HepG2 (cell line): Measurements from ENCODE around the gene SLC35B2. TPM values are rescaled to one million over a fixed set of nuclear protein-coding genes. Genes with fewer than 3 reads are reported as not detected.

ENCODE experiments used
- ADNP ChIP-seq: sonication (generic); formaldehyde crosslinking; IDR thresholded peaks from 2 replicates; pipeline ENCODE4 v1.4.0; 2020; ENCODE audit warnings: missing genetic modification reagents
- ARID2 ChIP-seq: sonication (generic); formaldehyde crosslinking; IDR thresholded peaks from 2 replicates; pipeline ENCODE4 v1.8.1; 2022; ENCODE audit warnings: mild to moderate bottlenecking, missing genetic modification reagents, borderline replicate concordance
- BRCA1 ChIP-seq: sonication (generic); formaldehyde crosslinking; IDR thresholded peaks from 2 replicates; pipeline ENCODE4 v1.4.0; 2020; ENCODE audit warnings: missing genetic modification reagents
- KAT7 ChIP-seq: IDR thresholded peaks from 2 replicates; pipeline ENCODE4 v1.6.1; 2018; ENCODE audit warnings: borderline replicate concordance, missing compliant biosample characterization
- KLF11 ChIP-seq: IDR thresholded peaks from 2 replicates; pipeline ENCODE4 v1.6.1; 2016; ENCODE audit warnings: missing compliant biosample characterization
- KLF9 ChIP-seq: IDR thresholded peaks from 2 replicates; pipeline ENCODE4 v1.6.1; 2016; ENCODE audit warnings: low read depth
- KMT2B ChIP-seq: IDR thresholded peaks from 2 replicates; pipeline ENCODE4 v1.6.1; 2016; ENCODE audit warnings: missing genetic modification reagents, missing compliant biosample characterization
- MATR3 ChIP-seq: sonication (generic); formaldehyde crosslinking; IDR thresholded peaks from 2 replicates; pipeline ENCODE4 v1.4.0; 2020; ENCODE audit warnings: missing genetic modification reagents
- SOX5 ChIP-seq: IDR thresholded peaks from 2 replicates; pipeline ENCODE4 v1.6.1; 2016; ENCODE audit warnings: borderline replicate concordance
- ZBTB21 ChIP-seq: sonication (generic); formaldehyde crosslinking; IDR thresholded peaks from 2 replicates; pipeline ENCODE4 v1.4.0; 2020; ENCODE audit warnings: missing genetic modification reagents
- ZNF281 ChIP-seq: sonication (generic); formaldehyde crosslinking; IDR thresholded peaks from 2 replicates; pipeline ENCODE4 v1.4.0; 2020; ENCODE audit warnings: missing genetic modification reagents, borderline replicate concordance
- ZNF337 ChIP-seq: sonication (generic); formaldehyde crosslinking; IDR thresholded peaks from 2 replicates; pipeline ENCODE4 v1.5.1; 2020; ENCODE audit warnings: missing genetic modification reagents, low read depth, mild to moderate bottlenecking, borderline replicate concordance
- ZNF441 ChIP-seq: sonication (generic); formaldehyde crosslinking; IDR thresholded peaks from 2 replicates; pipeline ENCODE4 v1.7.0; 2021; ENCODE audit warnings: missing genetic modification reagents, borderline replicate concordance
- ZNF772 ChIP-seq: sonication (generic); formaldehyde crosslinking; IDR thresholded peaks from 2 replicates; pipeline ENCODE4 v1.5.0; 2020; ENCODE audit warnings: mild to moderate bottlenecking, missing genetic modification reagents
- ZNF781 ChIP-seq: sonication (generic); formaldehyde crosslinking; IDR thresholded peaks from 2 replicates; pipeline ENCODE4 v1.5.1; 2020; ENCODE audit warnings: borderline replicate concordance, mild to moderate bottlenecking, missing genetic modification reagents; ENCODE audit errors: not compliant biosample characterization
- ZNF792 ChIP-seq: IDR thresholded peaks from 2 replicates; pipeline ENCODE4 v1.6.1; 2016
- ZSCAN31 ChIP-seq: sonication (generic); formaldehyde crosslinking; IDR thresholded peaks from 2 replicates; pipeline ENCODE4 v1.5.0; 2020; ENCODE audit warnings: low read depth, mild to moderate bottlenecking, missing genetic modification reagents
- polyA plus RNA-seq, 8 experiments: library from polyadenylated mRNA; depleted of rRNA in 3 of 8; stranded (reverse) in 7 of 8; unstranded in 1 of 8; fragments of >200 nt; fragmentation: Illumina TruSeq in 4 of 8; extraction: Trizol in 4 of 8; gene quantifications; 2 replicates each; pipeline versions ENCODE4 v1.2.1 to v1.2.3, GENCODE V29; 2011 to 2016; ENCODE audit warnings: low read depth in 4 of 8, missing spikeins in 1 of 8, mixed read lengths in 1 of 8; ENCODE audit not compliant: insufficient read depth in 1 of 8
- total RNA-seq, 5 experiments: library from RNA; depleted of rRNA; stranded (reverse); fragments of >200 nt; fragmentation: Illumina TruSeq; extraction: Trizol; gene quantifications; 2 replicates each; pipeline ENCODE4 v1.2.3, GENCODE V29; 2016; ENCODE audit warnings: low read depth in 1 of 5
- TF ChIP-seq, protein P1 (sequence below): sonication (generic); formaldehyde crosslinking; IDR thresholded peaks from 2 replicates; pipeline ENCODE4 v1.4.0; 2020; ENCODE audit warnings: missing genetic modification reagents, low read depth, mild to moderate bottlenecking, borderline replicate concordance
- TF ChIP-seq, protein P2 (sequence below): fragments of 450-650 bp; IDR thresholded peaks from 2 replicates; pipeline ENCODE4 v1.6.1; 2016
- TF ChIP-seq, protein P3 (sequence below): sonication (generic); formaldehyde crosslinking; IDR thresholded peaks from 2 replicates; pipeline ENCODE4 v1.4.0; 2020; ENCODE audit warnings: mild to moderate bottlenecking, missing genetic modification reagents, borderline replicate concordance

Gene SLC35B2
- total and polyA plus RNA-seq, 2 of the 13 experiments (the other 11 are each of a cell fraction or from before 2014, with no cell fraction given): 61.1 to 148 TPM

DNA sequence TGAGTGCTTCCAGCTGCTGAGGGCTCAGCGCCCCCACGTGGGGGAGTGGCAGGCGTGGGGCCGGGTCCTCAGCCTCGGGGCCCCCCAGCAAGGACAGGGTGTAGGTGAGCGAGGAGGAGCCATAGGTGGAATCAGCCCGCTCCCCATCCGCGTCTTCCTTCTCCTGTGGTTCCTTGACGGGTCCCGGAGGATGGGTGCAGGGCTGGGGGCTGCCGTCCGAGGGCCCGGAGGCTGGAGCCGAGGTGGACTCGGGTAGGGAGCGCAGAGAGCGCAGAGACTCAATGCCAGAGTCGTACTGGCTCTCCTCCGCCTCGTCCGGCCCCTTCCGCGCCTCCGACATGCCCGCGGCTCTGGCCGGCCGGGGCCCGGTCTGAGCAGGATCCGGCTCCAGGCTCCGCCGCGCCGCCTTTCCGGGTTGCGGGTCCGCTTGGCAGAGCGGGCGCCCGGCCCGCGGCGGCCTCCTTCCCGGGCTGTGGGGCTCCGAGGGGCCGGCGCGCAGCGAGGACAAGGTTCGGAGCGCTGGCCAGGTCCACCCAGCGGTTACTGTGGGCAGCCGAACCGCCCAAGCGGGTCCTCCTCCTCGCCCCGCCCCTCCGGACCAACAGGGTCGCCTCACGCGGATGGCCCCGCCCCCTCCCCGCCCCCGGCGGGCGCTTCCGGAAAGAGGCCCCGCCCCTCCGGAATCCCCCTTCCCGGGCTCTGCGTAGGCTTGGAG, 7.8 kb upstream of the SLC35B2 start, which contains the start of gene NFKBIE (continued):
- TF ChIP-seq, protein P1, sequence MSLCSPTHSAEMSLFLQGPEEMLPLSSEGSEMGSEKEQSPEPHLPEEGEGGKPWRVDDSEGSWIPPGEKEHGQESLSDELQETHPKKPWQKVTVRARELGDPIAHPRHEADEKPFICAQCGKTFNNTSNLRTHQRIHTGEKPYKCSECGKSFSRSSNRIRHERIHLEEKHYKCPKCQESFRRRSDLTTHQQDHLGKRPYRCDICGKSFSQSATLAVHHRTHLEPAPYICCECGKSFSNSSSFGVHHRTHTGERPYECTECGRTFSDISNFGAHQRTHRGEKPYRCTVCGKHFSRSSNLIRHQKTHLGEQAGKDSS (CRISPR knock-in tag): peak; percentile 46
- TF ChIP-seq ZNF337 (no peak), ZNF772 (CRISPR knock-in tag) (peak; percentile 34; the same call in 1 of the 2 replicates), ZNF441 (CRISPR knock-in tag) (peak; percentile 85), SOX5 (CRISPR knock-in tag) (no peak; the same call in 1 of the 2 replicates), KLF11 (CRISPR knock-in tag) (peak; percentile 76), KAT7 (CRISPR knock-in tag) (0 out of 2 replicates have a peak, but pooled peaks have one; percentile 29), ZBTB21 (no peak), ZNF792 (CRISPR knock-in tag) (peak; percentile 23; the same call in 1 of the 2 replicates), ZNF781 (CRISPR knock-in tag) (no peak), KLF9 (CRISPR knock-in tag) (no peak), ADNP (CRISPR knock-in tag) (no peak), ZSCAN31 (peak; percentile 80; the same call in 1 of the 2 replicates), ARID2 (no peak; the same call in 1 of the 2 replicates), KMT2B (CRISPR knock-in tag) (no peak), ZNF281 (no peak), BRCA1 (CRISPR knock-in tag) (0 out of 2 replicates have a peak, but pooled peaks have one; percentile 23), MATR3 (CRISPR knock-in tag) (no peak)
- TF ChIP-seq, protein P2, sequence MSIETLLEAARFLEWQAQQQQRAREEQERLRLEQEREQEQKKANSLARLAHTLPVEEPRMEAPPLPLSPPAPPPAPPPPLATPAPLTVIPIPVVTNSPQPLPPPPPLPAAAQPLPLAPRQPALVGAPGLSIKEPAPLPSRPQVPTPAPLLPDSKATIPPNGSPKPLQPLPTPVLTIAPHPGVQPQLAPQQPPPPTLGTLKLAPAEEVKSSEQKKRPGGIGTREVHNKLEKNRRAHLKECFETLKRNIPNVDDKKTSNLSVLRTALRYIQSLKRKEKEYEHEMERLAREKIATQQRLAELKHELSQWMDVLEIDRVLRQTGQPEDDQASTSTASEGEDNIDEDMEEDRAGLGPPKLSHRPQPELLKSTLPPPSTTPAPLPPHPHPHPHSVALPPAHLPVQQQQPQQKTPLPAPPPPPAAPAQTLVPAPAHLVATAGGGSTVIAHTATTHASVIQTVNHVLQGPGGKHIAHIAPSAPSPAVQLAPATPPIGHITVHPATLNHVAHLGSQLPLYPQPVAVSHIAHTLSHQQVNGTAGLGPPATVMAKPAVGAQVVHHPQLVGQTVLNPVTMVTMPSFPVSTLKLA: 0 out of 2 replicates have a peak, but pooled peaks have one; percentile 41
- TF ChIP-seq, protein P3, sequence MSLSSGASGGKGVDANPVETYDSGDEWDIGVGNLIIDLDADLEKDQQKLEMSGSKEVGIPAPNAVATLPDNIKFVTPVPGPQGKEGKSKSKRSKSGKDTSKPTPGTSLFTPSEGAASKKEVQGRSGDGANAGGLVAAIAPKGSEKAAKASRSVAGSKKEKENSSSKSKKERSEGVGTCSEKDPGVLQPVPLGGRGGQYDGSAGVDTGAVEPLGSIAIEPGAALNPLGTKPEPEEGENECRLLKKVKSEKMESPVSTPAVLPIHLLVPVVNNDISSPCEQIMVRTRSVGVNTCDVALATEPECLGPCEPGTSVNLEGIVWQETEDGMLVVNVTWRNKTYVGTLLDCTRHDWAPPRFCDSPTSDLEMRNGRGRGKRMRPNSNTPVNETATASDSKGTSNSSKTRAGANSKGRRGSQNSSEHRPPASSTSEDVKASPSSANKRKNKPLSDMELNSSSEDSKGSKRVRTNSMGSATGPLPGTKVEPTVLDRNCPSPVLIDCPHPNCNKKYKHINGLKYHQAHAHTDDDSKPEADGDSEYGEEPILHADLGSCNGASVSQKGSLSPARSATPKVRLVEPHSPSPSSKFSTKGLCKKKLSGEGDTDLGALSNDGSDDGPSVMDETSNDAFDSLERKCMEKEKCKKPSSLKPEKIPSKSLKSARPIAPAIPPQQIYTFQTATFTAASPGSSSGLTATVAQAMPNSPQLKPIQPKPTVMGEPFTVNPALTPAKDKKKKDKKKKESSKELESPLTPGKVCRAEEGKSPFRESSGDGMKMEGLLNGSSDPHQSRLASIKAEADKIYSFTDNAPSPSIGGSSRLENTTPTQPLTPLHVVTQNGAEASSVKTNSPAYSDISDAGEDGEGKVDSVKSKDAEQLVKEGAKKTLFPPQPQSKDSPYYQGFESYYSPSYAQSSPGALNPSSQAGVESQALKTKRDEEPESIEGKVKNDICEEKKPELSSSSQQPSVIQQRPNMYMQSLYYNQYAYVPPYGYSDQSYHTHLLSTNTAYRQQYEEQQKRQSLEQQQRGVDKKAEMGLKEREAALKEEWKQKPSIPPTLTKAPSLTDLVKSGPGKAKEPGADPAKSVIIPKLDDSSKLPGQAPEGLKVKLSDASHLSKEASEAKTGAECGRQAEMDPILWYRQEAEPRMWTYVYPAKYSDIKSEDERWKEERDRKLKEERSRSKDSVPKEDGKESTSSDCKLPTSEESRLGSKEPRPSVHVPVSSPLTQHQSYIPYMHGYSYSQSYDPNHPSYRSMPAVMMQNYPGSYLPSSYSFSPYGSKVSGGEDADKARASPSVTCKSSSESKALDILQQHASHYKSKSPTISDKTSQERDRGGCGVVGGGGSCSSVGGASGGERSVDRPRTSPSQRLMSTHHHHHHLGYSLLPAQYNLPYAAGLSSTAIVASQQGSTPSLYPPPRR (CRISPR knock-in tag): no peak; the same call in 1 of the 2 replicates
